H9 (cell line): ENCODE data around the gene MBIP. TPM values are rescaled to one million over a fixed set of nuclear protein-coding genes. Genes with fewer than 3 reads are reported as not detected.

Source experiments
- DNase-seq: peaks from one replicate; pipeline ENCODE4 v3.0.0-alpha.2; 2017
- H2AFZ ChIP-seq: one replicate; pipeline ENCODE4 v1.6.1; 2013; ENCODE audit warnings: mild to moderate bottlenecking, low read length, control low read depth, moderate library complexity
- H2AK5ac ChIP-seq: 2 replicates; pipeline ENCODE4 v1.6.1; 2013; ENCODE audit warnings: low read length, control low read depth, mixed read lengths; ENCODE audit not compliant: insufficient read length
- H2BK120ac ChIP-seq: one replicate; pipeline ENCODE4 v1.6.1; 2013; ENCODE audit warnings: low read depth, mild to moderate bottlenecking, low read length, control low read depth, inconsistent platforms; ENCODE audit not compliant: poor library complexity, severe bottlenecking
- H2BK12ac ChIP-seq: 2 replicates; pipeline ENCODE4 v1.6.1; 2013; ENCODE audit warnings: low read length, control low read depth, mixed read lengths, low read depth; ENCODE audit not compliant: insufficient read length
- H2BK15ac ChIP-seq: 2 replicates; pipeline ENCODE4 v1.6.1; 2013; ENCODE audit warnings: low read depth, low read length, control low read depth
- H2BK20ac ChIP-seq: one replicate; pipeline ENCODE4 v1.6.1; 2013; ENCODE audit warnings: low read depth, mild to moderate bottlenecking, low read length, control low read depth, inconsistent platforms; ENCODE audit not compliant: poor library complexity, severe bottlenecking
- H2BK5ac ChIP-seq: 2 replicates; pipeline ENCODE4 v1.6.1; 2013; ENCODE audit warnings: low read length, control low read depth, mixed read lengths; ENCODE audit not compliant: insufficient read length
- H3K14ac ChIP-seq: 2 replicates; pipeline ENCODE4 v1.6.1; 2013; ENCODE audit warnings: low read length, control low read depth; ENCODE audit not compliant: insufficient read depth
- H3K18ac ChIP-seq: 2 replicates; pipeline ENCODE4 v1.6.1; 2013; ENCODE audit warnings: low read depth, mild to moderate bottlenecking, mixed read lengths, low read length, control low read depth; ENCODE audit not compliant: insufficient read length
- H3K23ac ChIP-seq: 2 replicates; pipeline ENCODE4 v1.6.1; 2013; ENCODE audit warnings: low read length, control low read depth, mixed read lengths, low read depth; ENCODE audit not compliant: insufficient read length
- H3K23me2 ChIP-seq: 2 replicates; pipeline ENCODE4 v1.6.1; 2013; ENCODE audit warnings: low read depth, mild to moderate bottlenecking, mixed read lengths, low read length, control low read depth; ENCODE audit not compliant: insufficient read length, poor library complexity, severe bottlenecking
- H3K27ac ChIP-seq: 2 replicates; pipeline ENCODE4 v1.5.1; 2013; ENCODE audit warnings: low read length, control low read depth, mixed read lengths, low read depth; ENCODE audit not compliant: insufficient read length
- H3K27me3 ChIP-seq: 2 replicates; pipeline ENCODE4 v1.6.1; 2013; ENCODE audit warnings: low read length, control low read depth, inconsistent platforms; ENCODE audit not compliant: insufficient read depth
- H3K4ac ChIP-seq: 2 replicates; pipeline ENCODE4 v1.6.1; 2013; ENCODE audit warnings: low read depth, mild to moderate bottlenecking, control low read depth, inconsistent platforms, low read length, moderate library complexity
- H3K4me1 ChIP-seq: 2 replicates; pipeline ENCODE4 v1.6.1; 2013; ENCODE audit warnings: low read length, control low read depth, inconsistent platforms; ENCODE audit not compliant: insufficient read depth
- H3K4me2 ChIP-seq: 2 replicates; pipeline ENCODE4 v1.6.1; 2013; ENCODE audit warnings: low read length, control low read depth, mixed read lengths; ENCODE audit not compliant: insufficient read length, insufficient read depth
- H3K56ac ChIP-seq: 2 replicates; pipeline ENCODE4 v1.6.1; 2013; ENCODE audit warnings: low read depth, mild to moderate bottlenecking, mixed read lengths, low read length, control low read depth; ENCODE audit not compliant: insufficient read length
- H3K79me1 ChIP-seq: 2 replicates; pipeline ENCODE4 v1.6.1; 2013; ENCODE audit warnings: low read depth, mild to moderate bottlenecking, moderate library complexity, low read length, control low read depth, inconsistent platforms; ENCODE audit not compliant: insufficient read depth, poor library complexity, severe bottlenecking
- H3K79me2 ChIP-seq: 2 replicates; pipeline ENCODE4 v1.6.1; 2013; ENCODE audit warnings: low read length, control low read depth, inconsistent platforms; ENCODE audit not compliant: insufficient read depth
- H3K9ac ChIP-seq: 2 replicates; pipeline ENCODE4 v1.6.1; 2013; ENCODE audit warnings: low read length, control low read depth, mixed read lengths; ENCODE audit not compliant: insufficient read length; ENCODE audit errors: extremely low read depth
- H3K9me3 ChIP-seq: one replicate; pipeline ENCODE4 v1.6.1; 2013; ENCODE audit warnings: low read depth, low read length, inconsistent platforms; ENCODE audit not compliant: control insufficient read depth
- H3T11ph ChIP-seq: one replicate; pipeline ENCODE4 v1.6.1; 2013; ENCODE audit warnings: mild to moderate bottlenecking, low read length, control low read depth, inconsistent platforms
- H4K20me1 ChIP-seq: one replicate; pipeline ENCODE4 v1.6.1; 2013; ENCODE audit not compliant: control insufficient read depth, insufficient read length, insufficient read depth
- H4K5ac ChIP-seq: 2 replicates; pipeline ENCODE4 v1.6.1; 2013; ENCODE audit warnings: low read depth, mild to moderate bottlenecking, mixed read lengths, low read length, control low read depth; ENCODE audit not compliant: insufficient read length
- H4K8ac ChIP-seq: replicated peaks from 2 replicates; pipeline ENCODE4 v1.6.1; 2013; ENCODE audit warnings: low read length, control low read depth, mixed read lengths, low read depth; ENCODE audit not compliant: insufficient read length
- H4K91ac ChIP-seq: 2 replicates; pipeline ENCODE4 v1.6.1; 2013; ENCODE audit warnings: low read depth, mild to moderate bottlenecking, moderate library complexity, mixed read lengths, low read length, control low read depth; ENCODE audit not compliant: insufficient read length
- H3K27ac Mint-ChIP-seq, 3 experiments: 2 replicates in 2 of 3; 3 replicates in 1 of 3; pipeline ENCODE4 v1.8.0; 2020 to 2021; ENCODE audit warnings: mixed read lengths in 3 of 3, mild to moderate bottlenecking in 1 of 3, moderate library complexity in 1 of 3
- H3K27me3 Mint-ChIP-seq: 2 replicates; pipeline ENCODE4 v1.8.0; 2021; ENCODE audit warnings: low read depth, mild to moderate bottlenecking, moderate library complexity, mixed read lengths
- H3K36me3 Mint-ChIP-seq, 3 experiments: 2 replicates in 2 of 3; 3 replicates in 1 of 3; pipeline ENCODE4 v1.8.0; 2020 to 2021; ENCODE audit warnings: low read depth in 3 of 3, mixed read lengths in 3 of 3; ENCODE audit not compliant: insufficient read depth in 1 of 3
- H3K4me1 Mint-ChIP-seq, 2 experiments: 2 replicates each; pipeline ENCODE4 v1.8.0; 2020; ENCODE audit warnings: mixed read lengths in 2 of 2
- H3K4me3 Mint-ChIP-seq, 2 experiments: 2 replicates in 1 of 2; 3 replicates in 1 of 2; pipeline ENCODE4 v1.8.0; 2020 to 2021; ENCODE audit warnings: mild to moderate bottlenecking in 2 of 2, mixed read lengths in 2 of 2, moderate library complexity in 1 of 2
- H3K9me3 Mint-ChIP-seq, 2 experiments: 2 replicates in 1 of 2; 3 replicates in 1 of 2; pipeline ENCODE4 v1.8.0; 2020; ENCODE audit warnings: mild to moderate bottlenecking in 2 of 2, mixed read lengths in 2 of 2, moderate library complexity in 1 of 2
- CTCF ChIP-seq: fragments of 200-600 bp; sonication (generic); conservative IDR thresholded peaks from 3 replicates; pipeline ENCODE4 v1.8.0; 2021; ENCODE audit warnings: antibody characterized with exemption, mild to moderate bottlenecking
- WGBS: extraction: QIAGEN DNeasy Blood & Tissue Kit; methylation state at CpG from one replicate; pipeline ENCODE4 v1.1.7; 2013; ENCODE audit warnings: missing lambda C conversion rate, low lambda C conversion rate, mixed read lengths; ENCODE audit not compliant: insufficient read length; ENCODE audit errors: extremely low coverage; 5-methylcytosine and 5-hydroxymethylcytosine counted together
- total RNA-seq: library from RNA; stranded (reverse); gene quantifications from 2 replicates; pipeline ENCODE4 v1.2.1, GENCODE V29; 2021

MBIP gene
- total RNA-seq, 1 experiment from 2014 or later = 29.6 TPM

GRCh38 chr14:36363704-36364103, 43.3 kb upstream of the MBIP start:
- H3K14ac ChIP-seq = no peak overlapping the region
- H3K4me3 Mint-ChIP-seq = no peak overlapping the region
- no peak overlapping the region for H3K56ac ChIP-seq
- no peaks in the 10 kb centered on the region for H3K9me3 Mint-ChIP-seq
- H3K23ac ChIP-seq = no peak overlapping the region
- no peaks in the 10 kb centered on the region; a peak in 1 of 4 replicates for H3K4me1 Mint-ChIP-seq
- no peaks in the 10 kb centered on the region for H3K4me1 ChIP-seq
- no peaks in the 10 kb centered on the region for H3K23me2 ChIP-seq
- no peak overlapping the region for H2AK5ac ChIP-seq
- H3K27me3 ChIP-seq = no peaks in the 10 kb centered on the region
- H3K27ac Mint-ChIP-seq = no peak overlapping the region
- no peak overlapping the region for H2BK12ac ChIP-seq
- no peak overlapping the region for H4K8ac ChIP-seq
- no peak overlapping the region for H3K27ac ChIP-seq
- no peaks in the 10 kb centered on the region for H3K79me1 ChIP-seq
- H2AFZ ChIP-seq = no peak overlapping the region
- H3K36me3 Mint-ChIP-seq = no peaks in the 10 kb centered on the region
- no peak overlapping the region for H3K4me2 ChIP-seq
- H3K9me3 ChIP-seq = no peaks in the 10 kb centered on the region
- no peak overlapping the region for H4K91ac ChIP-seq
- H2BK15ac ChIP-seq = no peak overlapping the region
- no peaks in the 10 kb centered on the region for H4K20me1 ChIP-seq
- H3K27me3 Mint-ChIP-seq = no peaks in the 10 kb centered on the region
- no peak overlapping the region for H2BK120ac ChIP-seq
- TF ChIP-seq CTCF = no peak
- DNase-seq = no peak
- no peak overlapping the region for H3K18ac ChIP-seq
- no peak overlapping the region for H4K5ac ChIP-seq
- H3T11ph ChIP-seq = no peak overlapping the region
- H3K9ac ChIP-seq = no peak overlapping the region
- H2BK20ac ChIP-seq = no peak overlapping the region
- no peaks in the 10 kb centered on the region for H3K79me2 ChIP-seq
- H2BK5ac ChIP-seq = no peak overlapping the region
- no CpG with 5 or more reads among the region's 2 CpGs for WGBS
- no peak overlapping the region for H3K4ac ChIP-seq
